ENCODE data around the gene ELAC2. TPM values are rescaled to one million over a fixed set of nuclear protein-coding genes. Genes with fewer than 3 reads are reported as not detected.

The ELAC2 gene
- total and polyA plus RNA-seq, 2 of the 8 experiments (the other 6 are each of a cell fraction or from before 2014, with no cell fraction given) = 91.6 to 127 TPM

DNA sequence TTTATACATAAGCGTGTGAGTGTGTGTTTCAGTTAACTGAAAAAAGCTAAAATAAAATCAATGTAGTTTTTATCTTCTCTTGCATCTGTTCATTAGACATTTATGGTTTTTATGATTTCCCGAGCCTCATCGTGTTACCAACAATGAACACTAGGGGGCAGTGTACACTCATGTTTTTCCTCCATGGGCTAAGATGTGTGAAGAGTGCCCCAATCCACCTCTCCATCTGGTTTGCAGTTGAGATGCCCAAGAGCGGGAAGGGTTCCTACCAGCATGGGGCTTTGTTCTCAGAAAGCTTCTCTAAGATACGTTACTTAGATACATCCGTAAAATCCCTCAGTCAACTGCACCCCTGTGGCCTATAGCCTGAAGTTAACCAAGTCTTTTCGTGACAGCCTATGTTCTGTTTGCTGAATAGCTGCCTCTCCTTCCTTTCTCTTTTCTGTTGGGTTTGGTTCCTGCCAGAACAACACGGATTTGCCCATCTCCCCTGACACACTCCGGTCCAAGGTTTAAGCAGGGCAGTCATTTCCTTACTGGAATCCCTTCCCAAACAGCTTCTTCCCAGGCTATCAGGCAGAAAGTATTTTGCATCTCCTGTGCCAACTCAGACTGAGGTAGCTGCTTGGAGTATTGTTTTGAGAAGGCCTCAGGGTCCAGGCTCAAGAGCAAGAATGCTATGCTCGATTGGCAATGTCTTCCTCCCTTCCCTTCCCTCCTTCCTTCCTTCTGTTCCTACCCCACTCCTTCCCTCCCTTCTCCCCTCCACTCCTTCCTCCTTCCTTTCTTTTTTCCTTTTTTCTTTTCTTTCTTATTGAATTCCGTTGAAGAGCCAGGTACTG is 12.9 kb upstream of the ELAC2 start:
- no peak overlapping the region for H4K91ac ChIP-seq (replicated peaks; ENCODE audit: insufficient read length, low read length)
- no peak overlapping the region for H3K4ac ChIP-seq (replicated peaks; ENCODE audit: insufficient read length, low read depth, low read length)
- H2AFZ ChIP-seq (ENCODE audit: low read length) = peak overlapping the region; percentile 86
- no peak overlapping the region for H3K23ac ChIP-seq (ENCODE audit: insufficient read length)
- FAIRE-seq (peak; percentile 97), DNase-seq (ENCODE audit: low read depth in 1 of 2, low spot score in 2 of 2) (peak in 1 of 2 experiments; percentile 67)
- no peak overlapping the region for H3K4me3 ChIP-seq (ENCODE audit: extremely low read depth in 1 of 4, insufficient read depth in 2 of 4, low read depth in 3 of 4, low read length in 4 of 4)
- no peaks in the 10 kb centered on the region for H3K23me2 ChIP-seq (ENCODE audit: low read depth, low read length)
- H3K9me3 ChIP-seq (ENCODE audit: insufficient read depth in 2 of 2, low read depth in 1 of 2, low read length in 1 of 2) = no peaks in the 10 kb centered on the region; a peak in 1 of 4 replicates
- no peaks in the 10 kb centered on the region for H3K36me3 ChIP-seq (ENCODE audit: control insufficient read depth in 2 of 4, insufficient read depth in 4 of 4, low read length in 3 of 4)
- H2AK5ac ChIP-seq (ENCODE audit: low read depth, low read length) = no peak overlapping the region
- no peak overlapping the region for H3K9ac ChIP-seq (replicated peaks in 1 of 4; ENCODE audit: extremely low read depth in 1 of 4, low read depth in 3 of 4, low read length in 3 of 4)
- WGBS, 2 experiments (ENCODE audit: extremely low coverage in 1 of 2, insufficient coverage in 1 of 2, insufficient read length in 1 of 2, insufficient replicate concordance in 2 of 2, low coverage in 1 of 2, low lambda C conversion rate in 2 of 2, missing lambda C conversion rate in 1 of 2) = 55% methylated on average over 11 of the region's 11 CpGs; no CpG with 5 or more reads in 1 of the 2 experiments
- no peaks in the 10 kb centered on the region for H3K79me1 ChIP-seq (ENCODE audit: low read depth, low read length)
- no peak overlapping the region for H2BK15ac ChIP-seq (ENCODE audit: low read length)
- H3K27me3 ChIP-seq (replicated peaks in 1 of 4; ENCODE audit: control insufficient read depth in 3 of 4, extremely low read depth in 1 of 4, insufficient read depth in 3 of 4, low read length in 3 of 4) = no peaks in the 10 kb centered on the region
- no peak overlapping the region for H3K56ac ChIP-seq (replicated peaks; ENCODE audit: insufficient read length, low read depth, low read length)
- no peak overlapping the region for H2BK120ac ChIP-seq (replicated peaks; ENCODE audit: low read depth, low read length)
- H3K27ac ChIP-seq (ENCODE audit: low read depth, low read length) = no peak overlapping the region
- no peak overlapping the region for H4K8ac ChIP-seq (ENCODE audit: extremely low read depth, insufficient read depth, low read length)
- no peaks in the 10 kb centered on the region for H4K20me1 ChIP-seq (replicated peaks in 1 of 2; ENCODE audit: control insufficient read depth in 1 of 2, insufficient read depth in 2 of 2, low read length in 2 of 2)
- H3K79me2 ChIP-seq (ENCODE audit: control insufficient read depth in 1 of 2, insufficient read depth in 2 of 2, low read length in 2 of 2) = no peaks in the 10 kb centered on the region
- no peak overlapping the region for H2BK5ac ChIP-seq (ENCODE audit: low read depth, low read length)
- H3K18ac ChIP-seq (ENCODE audit: extremely low read depth, low read length) = no peak overlapping the region
- no peaks in the 10 kb centered on the region for H3K4me1 ChIP-seq (replicated peaks in 1 of 4; ENCODE audit: control insufficient read depth in 3 of 4, insufficient read depth in 4 of 4, low read length in 3 of 4)
- no peak overlapping the region for H4K5ac ChIP-seq (ENCODE audit: insufficient read length, low read depth, low read length)
- CTCF ChIA-PET (ENCODE audit: partially characterized antibody) = interaction anchor here (0.5 to 6.2 kb wide), 53 partner anchors 8 to 1736 kb away, joined by 3 to 52 read pairs (median 4); partner anchors contain the start of gene ELAC2
- H3K14ac ChIP-seq (ENCODE audit: insufficient read length) = no peak overlapping the region
- H2BK12ac ChIP-seq (ENCODE audit: low read depth, low read length) = no peak overlapping the region
- no peak overlapping the region for H3K4me2 ChIP-seq (ENCODE audit: insufficient read depth in 1 of 2, low read depth in 2 of 2, low read length in 2 of 2)
- POLR2A ChIA-PET (ENCODE audit: partially characterized antibody) = interaction anchor here (1.7 kb wide), 1 partner anchor 13 kb away, joined by 7 read pairs; the partner anchor contains the start of gene ELAC2
- no peak overlapping the region for H2BK20ac ChIP-seq (ENCODE audit: low read length)
- TF ChIP-seq TCF12 (IDR thresholded peaks at IDR 0.05; ENCODE audit: low read depth, low read length) = no peak
- no peak for TF ChIP-seq SAP30 (IDR thresholded peaks at IDR 0.05; ENCODE audit: insufficient read depth, insufficient replicate concordance, low read length)
- no peak for TF ChIP-seq JUND (IDR thresholded peaks at IDR 0.05; ENCODE audit: low read length)
- TF ChIP-seq, protein P1, sequence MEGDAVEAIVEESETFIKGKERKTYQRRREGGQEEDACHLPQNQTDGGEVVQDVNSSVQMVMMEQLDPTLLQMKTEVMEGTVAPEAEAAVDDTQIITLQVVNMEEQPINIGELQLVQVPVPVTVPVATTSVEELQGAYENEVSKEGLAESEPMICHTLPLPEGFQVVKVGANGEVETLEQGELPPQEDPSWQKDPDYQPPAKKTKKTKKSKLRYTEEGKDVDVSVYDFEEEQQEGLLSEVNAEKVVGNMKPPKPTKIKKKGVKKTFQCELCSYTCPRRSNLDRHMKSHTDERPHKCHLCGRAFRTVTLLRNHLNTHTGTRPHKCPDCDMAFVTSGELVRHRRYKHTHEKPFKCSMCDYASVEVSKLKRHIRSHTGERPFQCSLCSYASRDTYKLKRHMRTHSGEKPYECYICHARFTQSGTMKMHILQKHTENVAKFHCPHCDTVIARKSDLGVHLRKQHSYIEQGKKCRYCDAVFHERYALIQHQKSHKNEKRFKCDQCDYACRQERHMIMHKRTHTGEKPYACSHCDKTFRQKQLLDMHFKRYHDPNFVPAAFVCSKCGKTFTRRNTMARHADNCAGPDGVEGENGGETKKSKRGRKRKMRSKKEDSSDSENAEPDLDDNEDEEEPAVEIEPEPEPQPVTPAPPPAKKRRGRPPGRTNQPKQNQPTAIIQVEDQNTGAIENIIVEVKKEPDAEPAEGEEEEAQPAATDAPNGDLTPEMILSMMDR (IDR thresholded peaks at IDR 0.05; ENCODE audit: control extremely low read depth in 1 of 3, insufficient read depth in 1 of 3, low read depth in 1 of 3, low read length in 3 of 3) = peak in 2 of 3 experiments; percentile 49 to 69; a peak in 3 of 4 replicates
- TF ChIP-seq SP4 (IDR thresholded peaks at IDR 0.05; ENCODE audit: low read length) = no peak
- no peak for TF ChIP-seq KDM5A (IDR thresholded peaks at IDR 0.05; ENCODE audit: low read length)
- TF ChIP-seq RAD21 (IDR thresholded peaks at IDR 0.05 in 1 of 2, conservative IDR thresholded peaks at IDR 0.05 in 1 of 2; ENCODE audit: low read depth in 2 of 2, low read length in 2 of 2) = peak; percentile 71 to 74
- TF ChIP-seq, protein P2, sequence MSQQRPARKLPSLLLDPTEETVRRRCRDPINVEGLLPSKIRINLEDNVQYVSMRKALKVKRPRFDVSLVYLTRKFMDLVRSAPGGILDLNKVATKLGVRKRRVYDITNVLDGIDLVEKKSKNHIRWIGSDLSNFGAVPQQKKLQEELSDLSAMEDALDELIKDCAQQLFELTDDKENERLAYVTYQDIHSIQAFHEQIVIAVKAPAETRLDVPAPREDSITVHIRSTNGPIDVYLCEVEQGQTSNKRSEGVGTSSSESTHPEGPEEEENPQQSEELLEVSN (IDR thresholded peaks at IDR 0.05) = peak; percentile 70

All from H1 (cell line).